Skeletal muscle satellite cell (primary cell): ENCODE data around the gene ZNF536. TPM values are rescaled to one million over a fixed set of nuclear protein-coding genes. Genes with fewer than 3 reads are reported as not detected.

Source experiments
- H3K27me3 ChIP-seq: 2 replicates; pipeline ENCODE4 v1.7.0; 2013; ENCODE audit warnings: low read length; ENCODE audit not compliant: control insufficient read depth, insufficient read depth
- H3K36me3 ChIP-seq: 2 replicates; pipeline ENCODE4 v1.7.0; 2013; ENCODE audit warnings: mild to moderate bottlenecking, control low read depth, low read length; ENCODE audit not compliant: insufficient read depth
- H3K4me1 ChIP-seq: 2 replicates; pipeline ENCODE4 v1.7.0; 2013; ENCODE audit warnings: low read length; ENCODE audit not compliant: control insufficient read depth, insufficient read depth
- H3K4me2 ChIP-seq: 2 replicates; pipeline ENCODE4 v1.7.0; 2013; ENCODE audit warnings: mild to moderate bottlenecking, low read length
- H3K4me3 ChIP-seq: 2 replicates; pipeline ENCODE4 v1.7.0; 2013; ENCODE audit warnings: low read length
- H3K9ac ChIP-seq: 2 replicates; pipeline ENCODE4 v1.7.0; 2013; ENCODE audit warnings: mild to moderate bottlenecking, low read depth, low read length, moderate library complexity
- H3K9me3 ChIP-seq: replicated peaks from 2 replicates; pipeline ENCODE4 v1.7.0; 2013; ENCODE audit warnings: mild to moderate bottlenecking, control low read depth, low read length
- total RNA-seq: library from RNA; depleted of rRNA; stranded (reverse); fragments of >200 nt; gene quantifications from 2 replicates; pipeline ENCODE4 v1.2.3, GENCODE V29; 2012; rRNA removed

Gene ZNF536
- not detected in 2 replicates for total RNA-seq

GRCh38 chr19:30371960-30372824 lies at the start of gene ZNF536:
Gene ZNF536 (plus strand): TSS chr19:30372384. CDS start chr19:30443563, 71,179 bp downstream.
- Histone ChIP-seq H3K36me3 (no peaks in the 10 kb centered on the region), H3K4me2 (no peak within 1 kb of the TSS), H3K9ac (no peak within 1 kb of the TSS), H3K4me3 (no peak within 1 kb of the TSS), H3K9me3 (no peaks in the 10 kb centered on the region), H3K4me1 (no peaks in the 10 kb centered on the region), H3K27me3 (no peaks in the 10 kb centered on the region)

GRCh38 chr19:30322641-30323320 lies 49.4 kb upstream of the ZNF536 start:
- Histone ChIP-seq H3K9me3 (peaks cover 2% of the 10 kb centered on the region), H3K4me1 (no peaks in the 10 kb centered on the region)

GRCh38 chr19:30323904-30324303 lies 48.3 kb upstream of the ZNF536 start:
- Histone ChIP-seq H3K4me2 (no peak overlapping the region), H3K9ac (no peak overlapping the region), H3K9me3 (peaks cover 2% of the 10 kb centered on the region), H3K27me3 (no peaks in the 10 kb centered on the region), H3K4me3 (no peak overlapping the region), H3K4me1 (no peaks in the 10 kb centered on the region), H3K36me3 (no peaks in the 10 kb centered on the region)

More at GRCh38 chr19:30322641-30323320, 49.4 kb upstream of the ZNF536 start:
- no peak overlapping the region for H3K4me3 ChIP-seq
- no peaks in the 10 kb centered on the region for H3K27me3 ChIP-seq
- H3K36me3 ChIP-seq, result no peaks in the 10 kb centered on the region
- no peak overlapping the region for H3K9ac ChIP-seq
- H3K4me2 ChIP-seq, result no peak overlapping the region

GRCh38 chr19:30324982-30325381 lies 47.2 kb upstream of the ZNF536 start:
- Histone ChIP-seq H3K9me3 (peaks cover 2% of the 10 kb centered on the region), H3K27me3 (no peaks in the 10 kb centered on the region), H3K4me1 (no peaks in the 10 kb centered on the region), H3K4me3 (no peak overlapping the region), H3K9ac (no peak overlapping the region), H3K36me3 (no peaks in the 10 kb centered on the region), H3K4me2 (no peak overlapping the region)

GRCh38 chr19:30325676-30326392 lies 46.4 kb upstream of the ZNF536 start:
- Histone ChIP-seq H3K9ac (no peak overlapping the region), H3K27me3 (no peaks in the 10 kb centered on the region), H3K4me3 (no peak overlapping the region), H3K9me3 (peaks cover 2% of the 10 kb centered on the region), H3K4me2 (no peak overlapping the region), H3K4me1 (no peaks in the 10 kb centered on the region), H3K36me3 (no peaks in the 10 kb centered on the region)

GRCh38 chr19:30326393-30326710 lies 45.8 kb upstream of the ZNF536 start:
- Histone ChIP-seq H3K9me3 (peaks cover 2% of the 10 kb centered on the region), H3K4me2 (no peak overlapping the region), H3K4me1 (no peaks in the 10 kb centered on the region), H3K9ac (no peak overlapping the region), H3K4me3 (no peak overlapping the region), H3K36me3 (no peaks in the 10 kb centered on the region), H3K27me3 (no peaks in the 10 kb centered on the region)

- Histone ChIP-seq H3K9me3 (peaks cover 2% of the 10 kb centered on the region), H3K4me1 (no peaks in the 10 kb centered on the region), H3K27me3 (no peaks in the 10 kb centered on the region), H3K9ac (no peak overlapping the region), H3K4me3 (no peak overlapping the region), H3K36me3 (no peaks in the 10 kb centered on the region), H3K4me2 (no peak overlapping the region)
Observed at GRCh38 chr19:30327331-30327730, 44.9 kb upstream of the ZNF536 start.

- no peaks in the 10 kb centered on the region for H3K36me3 ChIP-seq
- no peak overlapping the region for H3K4me3 ChIP-seq
- no peaks in the 10 kb centered on the region for H3K4me1 ChIP-seq
- peaks cover 2% of the 10 kb centered on the region for H3K9me3 ChIP-seq
- no peak overlapping the region for H3K9ac ChIP-seq
- no peak overlapping the region for H3K4me2 ChIP-seq
- no peaks in the 10 kb centered on the region for H3K27me3 ChIP-seq
Observed at GRCh38 chr19:30328096-30328495, 44.1 kb upstream of the ZNF536 start.

GRCh38 chr19:30330266-30330665 lies 41.9 kb upstream of the ZNF536 start:
- Histone ChIP-seq H3K9ac (no peak overlapping the region), H3K4me2 (no peak overlapping the region), H3K4me1 (no peaks in the 10 kb centered on the region), H3K9me3 (peaks cover 2% of the 10 kb centered on the region), H3K36me3 (no peaks in the 10 kb centered on the region), H3K27me3 (no peaks in the 10 kb centered on the region), H3K4me3 (no peak overlapping the region)

GRCh38 chr19:30332445-30333234 lies 39.5 kb upstream of the ZNF536 start:
- Histone ChIP-seq H3K9me3 (no peaks in the 10 kb centered on the region), H3K4me3 (no peak overlapping the region), H3K27me3 (no peaks in the 10 kb centered on the region), H3K4me1 (no peaks in the 10 kb centered on the region), H3K4me2 (no peak overlapping the region), H3K9ac (no peak overlapping the region), H3K36me3 (no peaks in the 10 kb centered on the region)
